ENCODE measurements around the gene KRT77.

The KRT77 gene

GRCh38 chr12:52655720-52656124 lies 47.6 kb downstream of the KRT77 start:
- no peak for DNase-seq (ENCODE audit: low read depth in 2 of 2)

DNA sequence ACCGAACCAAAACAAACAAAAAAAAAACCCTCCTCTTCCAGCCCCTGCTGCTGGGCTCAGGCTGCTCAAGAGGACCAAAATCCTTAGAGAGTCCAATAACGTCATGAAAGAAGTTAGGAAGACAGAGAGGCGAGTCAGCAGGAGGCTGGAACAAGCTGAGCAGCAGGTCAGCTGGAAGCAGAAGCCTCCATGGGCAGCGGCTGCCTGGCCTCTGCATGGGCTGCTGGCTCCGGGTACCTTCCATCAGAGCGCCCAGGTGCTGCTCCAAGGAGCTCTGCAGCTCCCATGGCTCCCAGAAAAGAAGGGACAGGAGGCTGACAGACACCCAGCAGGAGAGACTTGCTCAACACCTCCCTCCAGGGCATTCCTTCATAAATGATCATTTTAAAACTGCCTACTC lies 48.1 kb downstream of the KRT77 start:
- DNase-seq (ENCODE audit: low read depth in 2 of 2), result no peak

DNA sequence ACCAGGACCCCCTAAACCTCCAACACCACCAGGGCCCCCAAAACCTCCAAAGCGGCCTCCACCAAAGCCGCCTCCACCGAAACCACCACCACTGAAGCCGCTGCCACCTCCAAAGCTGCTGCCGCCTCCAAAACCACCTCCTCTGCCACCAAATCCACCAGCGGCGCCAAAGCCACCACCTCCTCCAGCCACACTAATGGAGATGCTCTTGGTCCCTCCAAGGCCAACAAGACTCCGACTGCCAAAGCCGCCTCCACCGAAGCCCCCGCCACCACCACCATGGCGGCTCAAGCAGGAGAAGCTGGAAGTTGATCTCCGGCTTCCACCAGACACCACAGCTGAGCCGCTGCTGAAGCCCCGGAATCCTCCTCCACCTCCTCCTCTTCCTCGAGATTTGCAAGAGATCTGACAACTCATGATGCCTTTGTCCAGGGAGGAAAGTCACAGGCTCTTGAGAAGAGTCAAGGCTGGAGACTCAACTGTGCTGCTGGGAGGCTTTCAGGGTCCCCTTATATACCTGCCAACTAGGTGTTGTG lies 51.5 kb downstream of the KRT77 start, which contains the start of gene KRT2:
TSS of gene KRT2 (minus strand) at position 486 of the 536 bp plus-strand sequence. CDS start at position 417, 69 bp downstream.
- no peak for DNase-seq (ENCODE audit: low read depth in 2 of 2)

DNA sequence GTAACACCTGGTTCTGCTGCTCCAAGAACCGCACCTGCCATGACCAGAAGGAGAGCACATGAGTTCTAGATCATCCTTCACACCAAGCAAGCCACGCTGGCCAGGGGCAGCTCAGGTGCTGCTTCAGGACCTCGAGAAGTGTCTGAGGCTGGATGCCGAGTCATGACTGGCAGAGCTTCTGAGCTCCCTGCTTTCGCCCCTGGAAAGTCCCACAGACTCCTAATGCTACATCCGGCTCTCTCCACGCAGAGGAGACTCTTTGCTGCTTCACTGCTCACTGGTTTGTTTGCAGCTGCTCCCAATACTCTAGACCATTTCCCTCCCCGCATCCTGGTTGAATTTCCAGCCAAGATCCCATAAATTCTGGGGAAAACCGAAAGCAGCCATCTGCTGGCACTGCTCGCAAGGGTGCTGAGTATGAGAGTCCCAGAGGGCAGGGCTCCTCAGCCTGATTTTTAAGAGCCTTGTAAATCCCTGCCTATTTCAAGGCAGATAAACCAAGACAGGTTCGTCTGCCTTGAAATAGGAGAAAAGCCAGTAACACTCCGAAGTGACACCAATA lies 52.7 kb downstream of the KRT77 start:
- no peak for DNase-seq (ENCODE audit: low read depth in 2 of 2)

DNA sequence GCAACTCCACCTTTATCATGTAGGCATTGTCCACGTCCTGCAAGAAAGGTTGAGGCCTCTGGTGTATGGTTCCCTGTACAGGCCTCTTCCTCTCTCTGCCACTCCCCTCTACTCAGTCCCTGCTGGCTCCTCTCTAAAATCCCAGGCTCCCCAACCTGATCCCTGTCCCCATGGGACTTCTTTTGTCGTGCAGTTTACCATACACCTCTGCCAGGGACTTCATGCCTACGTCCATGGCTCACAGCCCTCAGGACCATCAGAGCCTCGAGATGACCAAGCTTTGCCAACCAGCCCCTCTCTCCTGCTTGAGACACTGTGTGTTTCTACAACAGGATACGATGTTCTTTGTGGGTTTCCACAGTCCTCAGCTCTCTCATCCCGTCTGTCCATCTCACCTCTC lies 54.3 kb downstream of the KRT77 start:
- DNase-seq (ENCODE audit: low read depth in 2 of 2), result no peak

DNA sequence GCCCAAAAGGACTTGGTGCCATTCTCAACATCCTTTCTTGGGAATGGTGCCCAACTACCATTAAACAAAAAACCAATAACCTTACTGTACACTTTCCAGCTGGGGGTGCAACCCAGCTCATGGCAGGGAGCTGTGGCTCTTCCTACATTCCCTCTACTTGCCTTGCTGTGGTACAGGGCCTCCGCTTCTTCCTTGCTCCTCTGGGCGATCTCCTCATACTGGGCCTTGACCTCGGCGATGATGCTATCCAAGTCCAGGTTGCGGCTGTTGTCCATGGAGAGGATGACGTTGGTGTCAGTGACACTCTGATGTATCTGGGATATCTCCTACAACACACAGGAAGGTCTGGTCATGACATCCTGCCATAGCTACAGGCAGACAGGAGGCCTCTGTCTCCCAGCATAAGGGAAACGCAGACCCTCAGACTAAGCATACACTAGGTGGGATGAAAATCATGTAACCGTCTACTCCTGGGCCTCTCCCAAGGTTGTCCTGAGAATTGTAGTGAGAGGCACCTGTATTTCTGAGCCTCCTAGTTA lies 55.2 kb downstream of the KRT77 start:
- DNase-seq (ENCODE audit: low read depth in 2 of 2), result no peak

DNA sequence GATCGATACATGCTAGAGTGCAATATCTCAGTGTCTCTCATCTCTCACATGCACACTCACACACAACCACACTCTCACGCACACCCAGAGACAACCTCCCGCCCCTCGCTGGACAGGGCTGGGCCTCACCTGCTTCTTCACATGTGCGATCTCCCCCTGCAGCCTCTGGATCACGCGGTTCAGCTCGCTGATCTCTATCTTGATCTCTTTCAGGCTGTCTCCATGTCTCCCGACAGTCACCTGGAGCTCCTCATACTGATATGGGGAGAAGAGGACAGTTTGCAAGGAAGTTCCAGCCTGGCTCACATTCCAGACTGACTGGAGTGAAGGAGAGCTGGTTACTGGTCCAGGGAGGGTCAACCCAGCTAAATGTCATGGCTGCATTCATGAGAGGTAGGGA lies 55.7 kb downstream of the KRT77 start:
- no peak for DNase-seq (ENCODE audit: low read depth in 2 of 2)

DNA sequence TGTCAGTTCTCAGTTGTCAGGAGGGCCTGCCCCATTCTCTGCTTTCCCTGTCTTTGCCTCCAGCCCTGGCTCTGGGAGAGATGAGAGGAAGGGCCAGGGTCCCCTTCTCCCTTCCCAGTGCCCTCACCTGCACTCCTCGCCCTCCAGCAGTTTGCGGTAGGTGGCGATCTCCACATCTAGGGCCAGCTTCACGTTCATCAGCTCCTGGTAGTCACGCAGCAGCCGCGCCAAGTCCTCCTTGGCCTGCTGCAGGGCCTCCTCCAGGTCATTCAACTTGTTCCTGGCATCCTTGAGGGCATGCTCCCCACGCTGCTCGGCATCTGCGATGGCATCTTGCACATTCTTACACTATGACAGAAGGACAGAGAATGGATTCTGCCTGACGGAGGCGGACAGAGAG lies 56.7 kb downstream of the KRT77 start:
- DNase-seq (ENCODE audit: low read depth in 2 of 2), result no peak

GRCh38 chr12:52645982-52646381 lies 57.3 kb downstream of the KRT77 start:
- no peak for DNase-seq (ENCODE audit: low read depth in 2 of 2)

DNA sequence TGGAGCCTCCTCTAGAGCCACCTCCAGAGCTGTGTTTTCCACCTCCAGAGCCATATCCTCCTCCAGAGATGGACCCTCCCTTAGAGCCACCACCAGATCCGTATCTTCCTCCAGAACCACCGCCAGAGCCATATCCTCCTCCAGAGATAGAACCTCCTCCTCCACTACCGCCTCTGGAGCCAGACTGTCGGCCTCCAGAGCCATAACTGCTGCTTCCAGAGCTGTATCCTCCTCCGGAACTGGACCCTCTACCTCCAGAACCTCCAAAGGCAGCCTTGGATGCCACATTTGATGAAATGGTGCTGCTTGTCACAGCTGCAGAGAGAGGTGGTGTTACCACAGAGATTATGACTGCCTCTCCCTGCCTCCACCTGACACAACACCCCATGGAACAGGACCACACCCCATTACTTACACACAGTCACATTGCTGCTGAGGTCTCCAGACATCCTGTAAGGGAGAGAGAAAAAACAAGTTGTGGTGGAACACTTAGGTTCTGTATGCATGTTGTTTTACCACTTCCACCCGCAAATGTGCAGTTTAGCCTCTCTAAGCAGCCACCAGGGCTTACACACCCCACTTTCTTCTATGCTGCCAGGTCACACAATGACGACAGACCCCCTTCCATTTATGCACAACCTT lies 58.1 kb downstream of the KRT77 start:
- peak; percentile 5 to 9 for DNase-seq (ENCODE audit: low read depth in 2 of 2)

DNA sequence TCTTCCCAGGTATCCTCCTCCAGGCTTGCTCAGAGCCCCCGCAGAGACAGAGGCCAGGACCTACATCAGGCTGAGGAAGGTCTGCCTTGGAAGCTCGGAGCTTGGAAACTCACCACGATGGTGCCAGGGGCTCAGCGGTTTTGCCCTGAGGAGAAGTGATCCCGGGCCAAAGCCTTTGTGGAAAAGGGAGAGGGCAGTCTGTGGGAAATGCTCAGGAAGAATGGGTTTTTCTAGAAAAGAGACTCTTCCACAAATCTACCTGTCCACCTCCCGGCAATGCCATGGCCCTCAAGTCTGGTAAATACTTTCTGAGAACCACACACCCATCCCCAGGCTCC lies 59.3 kb downstream of the KRT77 start:
- DNase-seq (ENCODE audit: low read depth in 2 of 2), result no peak

GRCh38 chr12:52643233-52644077 lies 59.9 kb downstream of the KRT77 start:
- DNase-seq (ENCODE audit: low read depth in 2 of 2), result no peak

DNA sequence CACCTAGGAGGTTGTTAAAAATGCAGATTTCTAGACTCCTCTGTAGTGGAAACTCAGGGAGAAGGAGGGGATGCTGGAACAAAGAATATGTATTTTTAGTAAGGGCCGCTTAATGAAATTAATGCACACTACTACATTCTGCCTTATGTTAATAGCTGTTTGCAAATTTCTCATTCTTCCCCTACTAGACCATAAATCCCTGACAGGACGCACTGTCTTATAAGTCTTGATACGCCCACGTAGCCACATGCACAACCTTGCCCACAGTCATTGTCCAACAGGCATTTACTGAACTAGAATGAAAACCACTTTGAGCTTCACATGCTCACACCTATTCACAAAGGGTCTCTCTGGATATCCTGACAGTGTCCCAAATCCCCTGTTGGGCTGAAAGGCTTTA lies 61.9 kb downstream of the KRT77 start:
- DNase-seq (ENCODE audit: low read depth in 2 of 2), result no peak

Data from stimulated activated CD8-positive, alpha-beta memory T cell treated with anti-CD3 and anti-CD28 coated beads, Interleukin-7, amount 100 ng/mL, for 1 hour (primary cell).